NT2/D1 (cell line): ENCODE measurements around the gene ADK.
"Not testable (repeated sequence)": the region's sequence is repeated elsewhere in the genome, so short reads cannot be mapped to it uniquely, and the experiment has no call there.

Experiments used
- DNase-seq: peaks from one replicate; pipeline ENCODE4 v3.0.0-alpha.2; 2011; ENCODE audit warnings: low read depth, low spot score
- H3K27me3 ChIP-seq: 2 replicates; pipeline ENCODE4 v1.6.0; 2011; ENCODE audit warnings: mild to moderate bottlenecking; ENCODE audit not compliant: insufficient read length, insufficient read depth
- H3K36me3 ChIP-seq: 2 replicates; pipeline ENCODE4 v1.6.1; 2011; ENCODE audit warnings: mild to moderate bottlenecking, low read length, mixed read lengths; ENCODE audit not compliant: insufficient read depth, insufficient read length
- H3K4me1 ChIP-seq: 2 replicates; pipeline ENCODE4 v1.5.1; 2011; ENCODE audit not compliant: insufficient read depth, insufficient read length
- H3K4me3 ChIP-seq: 2 replicates; pipeline ENCODE4 v1.5.1; 2011; ENCODE audit warnings: low read depth; ENCODE audit not compliant: insufficient read length
- H3K9ac ChIP-seq: 2 replicates; pipeline ENCODE4 v1.6.0; 2011; ENCODE audit warnings: low read depth; ENCODE audit not compliant: insufficient read length
- H3K9me3 ChIP-seq: 2 replicates; pipeline ENCODE4 v1.5.1; 2011; ENCODE audit warnings: mild to moderate bottlenecking, low read length; ENCODE audit not compliant: insufficient read depth
- SUZ12 ChIP-seq: IDR thresholded peaks from 2 replicates; pipeline ENCODE4 v1.6.1; 2011; ENCODE audit not compliant: insufficient read length, insufficient read depth; ENCODE audit errors: extremely low read depth
- YY1 ChIP-seq: IDR thresholded peaks from 2 replicates; pipeline ENCODE4 v1.6.1; 2011; ENCODE audit not compliant: insufficient read length, insufficient read depth
- ZNF274 ChIP-seq: IDR thresholded peaks from 2 replicates; pipeline ENCODE4 v1.6.1; 2011; ENCODE audit warnings: mild to moderate bottlenecking, low read depth, low read length

Gene ADK

GRCh38 chr10:74208997-74209396 is 58.0 kb downstream of the ADK start:
- H3K4me1 ChIP-seq: no peaks in the 10 kb centered on the region
- no peaks in the 10 kb centered on the region for H3K27me3 ChIP-seq
- no peak overlapping the region for H3K9ac ChIP-seq
- peaks cover 3% of the 10 kb centered on the region for H3K36me3 ChIP-seq
- H3K9me3 ChIP-seq: no peaks in the 10 kb centered on the region
- no peak for DNase-seq
- no peak overlapping the region for H3K4me3 ChIP-seq
- TF ChIP-seq ZNF274 (no peak), YY1 (no peak), SUZ12 (no peak)

DNA sequence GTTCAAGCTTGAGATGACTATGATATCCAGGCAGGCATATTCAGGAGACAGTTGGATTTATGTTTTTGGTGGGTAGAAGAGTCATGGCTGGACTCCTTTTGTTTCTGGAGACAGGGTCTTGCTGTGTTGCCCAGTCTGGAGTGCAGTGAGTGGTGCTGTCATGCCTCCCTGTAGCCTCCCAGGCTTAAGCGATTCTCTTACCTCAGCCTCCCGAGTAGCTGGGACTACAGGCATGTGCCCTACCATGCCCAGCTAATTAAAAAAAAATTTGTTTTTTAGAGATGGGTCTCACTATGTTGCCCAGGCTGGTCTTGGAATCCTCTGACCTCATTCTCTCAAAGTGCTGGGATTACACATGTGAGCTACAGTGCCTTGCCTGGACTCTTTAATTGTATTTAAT is 62.0 kb downstream of the ADK start:
- DNase-seq: no peak
- H3K36me3 ChIP-seq: no peaks in the 10 kb centered on the region
- no peak overlapping the region for H3K9ac ChIP-seq
- TF ChIP-seq YY1 (no peak), ZNF274 (no peak), SUZ12 (no peak)
- H3K9me3 ChIP-seq: peaks cover 11% of the 10 kb centered on the region; the same call in 1 of the 2 replicates
- no peaks in the 10 kb centered on the region for H3K4me1 ChIP-seq
- H3K27me3 ChIP-seq: no peaks in the 10 kb centered on the region
- no peak overlapping the region for H3K4me3 ChIP-seq

DNA sequence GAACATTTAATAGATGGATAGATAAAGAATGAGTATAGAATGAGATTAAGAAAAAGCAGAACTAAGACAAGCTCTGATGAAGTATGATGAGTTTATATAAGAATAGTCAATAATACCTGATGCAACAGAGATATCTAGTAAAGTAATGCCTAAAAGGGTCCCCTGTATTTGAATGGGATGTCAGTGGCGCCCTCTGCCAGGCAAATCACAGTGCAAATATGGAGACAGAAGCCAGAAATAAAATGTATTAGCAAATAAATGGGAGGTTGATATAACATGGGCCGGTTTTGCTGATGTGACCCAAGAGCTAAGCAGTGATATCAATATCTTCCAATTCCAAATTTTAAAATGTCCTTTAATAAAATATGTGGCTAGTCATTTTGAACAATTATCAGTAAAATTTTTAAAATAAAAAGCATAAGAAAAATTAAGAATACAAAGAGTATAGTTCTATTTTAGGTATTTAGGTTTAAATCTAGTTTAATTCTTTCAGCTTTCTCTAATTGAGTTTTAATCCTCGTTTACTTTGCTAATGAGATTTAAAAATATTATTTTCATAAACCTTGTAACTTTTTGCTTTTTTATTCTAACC is 62.6 kb downstream of the ADK start:
- H3K4me3 ChIP-seq: no peak overlapping the region
- no peaks in the 10 kb centered on the region for H3K36me3 ChIP-seq
- TF ChIP-seq ZNF274 (no peak), YY1 (no peak), SUZ12 (no peak)
- H3K27me3 ChIP-seq: no peaks in the 10 kb centered on the region
- DNase-seq: no peak
- H3K4me1 ChIP-seq: no peaks in the 10 kb centered on the region
- peaks cover 11% of the 10 kb centered on the region; the same call in 1 of the 2 replicates for H3K9me3 ChIP-seq
- no peak overlapping the region for H3K9ac ChIP-seq

GRCh38 chr10:74217110-74217509 is 66.1 kb downstream of the ADK start:
- not testable (repeated sequence) for H3K36me3 ChIP-seq, H3K9ac ChIP-seq, H3K27me3 ChIP-seq, DNase-seq, H3K4me3 ChIP-seq, H3K4me1 ChIP-seq
- peaks cover 11% of the 10 kb centered on the region; the same call in 1 of the 2 replicates for H3K9me3 ChIP-seq

DNA sequence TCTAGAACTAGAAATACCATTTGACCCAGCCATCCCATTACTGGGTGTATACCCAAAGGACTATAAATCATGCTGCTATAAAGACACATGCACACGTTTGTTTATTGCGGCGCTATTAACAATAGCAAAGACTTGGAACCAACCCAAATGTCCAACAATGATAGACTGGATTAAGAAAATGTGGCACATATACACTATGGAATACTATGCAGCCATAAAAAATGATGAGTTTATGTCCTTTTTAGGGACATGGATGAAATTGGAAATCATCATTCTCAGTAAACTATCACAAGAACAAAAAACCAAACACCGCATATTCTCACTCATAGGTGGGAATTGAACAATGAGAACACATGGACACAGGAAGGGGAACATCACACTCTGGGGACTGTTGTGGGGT is 71.4 kb downstream of the ADK start:
- H3K27me3 ChIP-seq, DNase-seq: not testable (repeated sequence)

GRCh38 chr10:74223755-74224529 is 72.9 kb downstream of the ADK start:
- Histone ChIP-seq H3K27me3 (no peaks in the 10 kb centered on the region), H3K4me3 (no peak overlapping the region), H3K9ac (no peak overlapping the region), H3K9me3 (no peaks in the 10 kb centered on the region), H3K36me3 (no peaks in the 10 kb centered on the region), H3K4me1 (no peaks in the 10 kb centered on the region)
- no peak for DNase-seq
- no peak for TF ChIP-seq ZNF274
- TF ChIP-seq YY1: no peak
- TF ChIP-seq SUZ12: no peak

More for the DNA sequence above, 71.4 kb downstream of the ADK start:
- not testable (repeated sequence) for H3K9me3 ChIP-seq, H3K4me3 ChIP-seq, H3K36me3 ChIP-seq, H3K4me1 ChIP-seq, H3K9ac ChIP-seq

GRCh38 chr10:74227697-74228424 is 76.8 kb downstream of the ADK start:
- no peaks in the 10 kb centered on the region for H3K27me3 ChIP-seq
- H3K9ac ChIP-seq: no peak overlapping the region
- TF ChIP-seq ZNF274 (no peak), SUZ12 (no peak), YY1 (no peak)
- DNase-seq: no peak
- H3K4me1 ChIP-seq: no peaks in the 10 kb centered on the region
- no peaks in the 10 kb centered on the region for H3K36me3 ChIP-seq
- H3K4me3 ChIP-seq: no peak overlapping the region
- H3K9me3 ChIP-seq: no peaks in the 10 kb centered on the region
